Ovary (tissue), 3 donors: ENCODE data around the gene SGO2.

ENCODE experiments used
- CTCF ChIP-seq, 3 donors: fragments of 450-650 bp in 2 of 3; fragments of 200-600 bp in 1 of 3; IDR thresholded peaks; one replicate each; pipeline versions ENCODE4 v1.5.1 to v1.8.0; 2016 to 2022; ENCODE audit warnings: antibody characterized with exemption in 3 of 3, mild to moderate bottlenecking in 1 of 3
- EP300 ChIP-seq: sonication (generic); formaldehyde crosslinking; IDR thresholded peaks from one replicate; pipeline ENCODE4 v1.6.1; 2017; ENCODE audit warnings: antibody characterized with exemption
- donor health status: DM: no; HTN: no; CAD: no.

- TF ChIP-seq CTCF (IDR thresholded peaks at IDR 0.05) (no peak), EP300 (no peak)
These were observed 69.9 kb downstream of the SGO2 start for GRCh38 chr2:200595913-200596312.
